Tibial nerve (tissue), 4 donors: ENCODE data around the gene PHF20. TPM values are rescaled to one million over a fixed set of nuclear protein-coding genes. Genes with fewer than 3 reads are reported as not detected.

Source experiments
- DNase-seq, 2 donors: peaks; one replicate each; pipeline ENCODE4 v3.0.0-alpha.2; 2019; ENCODE audit warnings: low spot score in 2 of 2
- H3K27ac ChIP-seq, 4 donors: fragments of 200-600 bp; sonication (generic) in 3 of 4; one replicate each; pipeline ENCODE4 v1.5.1; 2017 to 2019; ENCODE audit warnings: mild to moderate bottlenecking in 1 of 4
- H3K27me3 ChIP-seq, 2 donors: fragments of 200-600 bp; sonication (generic) in 1 of 2; one replicate each; pipeline versions ENCODE4 v1.5.1 to v1.6.0; 2017 to 2019
- H3K36me3 ChIP-seq, 3 donors: fragments of 200-600 bp; sonication (generic); one replicate each; pipeline ENCODE4 v1.5.1; 2018 to 2019
- H3K4me1 ChIP-seq, 4 donors: fragments of 200-600 bp; sonication (generic) in 3 of 4; one replicate each; pipeline ENCODE4 v1.5.1; 2017 to 2019
- H3K4me3 ChIP-seq, 4 donors: fragments of 200-600 bp; sonication (generic) in 3 of 4; one replicate each; pipeline ENCODE4 v1.5.1; 2017 to 2019; ENCODE audit warnings: mild to moderate bottlenecking in 1 of 4, moderate library complexity in 1 of 4
- H3K9me3 ChIP-seq, 4 donors: fragments of 200-600 bp; sonication (generic) in 3 of 4; one replicate each; pipeline ENCODE4 v1.5.1; 2017 to 2019
- CTCF ChIP-seq, 5 experiments: fragments of 200-600 bp in 3 of 5; fragments of 450-650 bp in 2 of 5; sonication (generic) in 3 of 5; IDR thresholded peaks; one replicate each; pipeline ENCODE4 v1.5.1; 2016 to 2019; ENCODE audit warnings: antibody characterized with exemption in 5 of 5, mild to moderate bottlenecking in 3 of 5, moderate library complexity in 2 of 5
- EP300 ChIP-seq, 2 donors: sonication (generic); formaldehyde crosslinking; IDR thresholded peaks; one replicate each; pipeline ENCODE4 v1.6.1; 2017; ENCODE audit warnings: antibody characterized with exemption in 2 of 2, mild to moderate bottlenecking in 1 of 2
- POLR2A ChIP-seq, 2 donors: fragments of 450-650 bp; IDR thresholded peaks; one replicate each; pipeline ENCODE4 v1.6.1; 2017; ENCODE audit warnings: antibody characterized with exemption in 2 of 2, mild to moderate bottlenecking in 2 of 2, moderate library complexity in 2 of 2
- WGBS, 2 donors: methylation state at CpG; one replicate each; pipeline ENCODE4 v1.1.5; 2018; 5-methylcytosine and 5-hydroxymethylcytosine counted together
- total RNA-seq, 4 donors: library from RNA; depleted of rRNA; stranded (reverse); fragments of >200 nt; gene quantifications; one replicate each; pipeline ENCODE4 v1.1.0, GENCODE V29; 2016

PHF20 gene
- total RNA-seq, 4 donors from 2014 or later = 30.0 to 76.8 (median 57.1) TPM

GRCh38 chr20:35767683-35768481 lies 3.9 kb upstream of the PHF20 start:
- H3K36me3 ChIP-seq = no peaks in the 10 kb centered on the region
- H3K9me3 ChIP-seq = no peaks in the 10 kb centered on the region
- H3K4me1 ChIP-seq = peaks cover 0 to 47% (median 37%) of the 10 kb centered on the region in 4 donors
- DNase-seq = peak; percentile 41 to 55
- TF ChIP-seq CTCF (IDR thresholded peaks at IDR 0.05) = no peak
- TF ChIP-seq POLR2A (IDR thresholded peaks at IDR 0.05) = peak in 1 of 2 donors; percentile 44
- TF ChIP-seq EP300 (IDR thresholded peaks at IDR 0.05) = peak in 1 of 2 donors; percentile 75
- H3K4me3 ChIP-seq = no peak overlapping the region
- H3K27ac ChIP-seq = peak overlapping the region; percentile 95 to 98 (median 96)
- H3K27me3 ChIP-seq = no peaks in the 10 kb centered on the region
- WGBS, 2 donors = 39 to 41% methylated on average over 12 of the region's 12 CpGs

- TF ChIP-seq POLR2A (IDR thresholded peaks at IDR 0.05) (peak; percentile 76 to 83), EP300 (IDR thresholded peaks at IDR 0.05) (peak; percentile 96 to 99), CTCF (IDR thresholded peaks at IDR 0.05) (peak in 1 of 5 experiments; percentile 11)
- DNase-seq = peak; percentile 100
- Histone ChIP-seq H3K36me3 (no peaks in the 10 kb centered on the region), H3K27me3 (no peaks in the 10 kb centered on the region), H3K9me3 (no peaks in the 10 kb centered on the region), H3K27ac (peak overlapping the region; percentile 95 to 98 (median 96)), H3K4me3 (no peak overlapping the region), H3K4me1 (peaks cover 0 to 57% (median 48%) of the 10 kb centered on the region in 4 donors)
- 24 to 32% methylated on average over 5 of the region's 5 CpGs for WGBS, 2 donors
Observed at GRCh38 chr20:35768731-35769664, 2.8 kb upstream of the PHF20 start.

- Histone ChIP-seq H3K27me3 (no peaks in the 10 kb centered on the region), H3K27ac (peak overlapping the region; percentile 95 to 98 (median 96)), H3K36me3 (peaks cover 0 to 6% (median 0%) of the 10 kb centered on the region in 3 donors), H3K4me1 (peaks cover 0 to 77% (median 60%) of the 10 kb centered on the region in 4 donors), H3K4me3 (peak overlapping the region in 3 of 4 donors; percentile 59 to 73 (median 63)), H3K9me3 (no peaks in the 10 kb centered on the region)
- TF ChIP-seq CTCF (IDR thresholded peaks at IDR 0.05) (no peak), EP300 (IDR thresholded peaks at IDR 0.05) (no peak)
- 78 to 81% methylated on average over 9 of the region's 9 CpGs for WGBS, 2 donors
- DNase-seq = no peak
Observed at GRCh38 chr20:35771367-35771688, 487 bp upstream of the PHF20 start.

- peak overlapping the region; percentile 95 to 98 (median 96) for H3K27ac ChIP-seq
- H3K4me3 ChIP-seq = peak overlapping the region; percentile 59 to 73 (median 62)
- H3K36me3 ChIP-seq = peaks cover 0 to 6% (median 0%) of the 10 kb centered on the region in 3 donors
- DNase-seq = no peak
- no peaks in the 10 kb centered on the region for H3K9me3 ChIP-seq
- WGBS, 2 donors = 6 to 8% methylated on average over 8 of the region's 8 CpGs
- peaks cover 0 to 81% (median 61%) of the 10 kb centered on the region in 4 donors for H3K4me1 ChIP-seq
- H3K27me3 ChIP-seq = no peaks in the 10 kb centered on the region
- no peak for TF ChIP-seq CTCF (IDR thresholded peaks at IDR 0.05)
- no peak for TF ChIP-seq EP300 (IDR thresholded peaks at IDR 0.05)
- no peak for TF ChIP-seq POLR2A (IDR thresholded peaks at IDR 0.05)
Observed at GRCh38 chr20:35772563-35773058, 796 bp downstream of the PHF20 start.
